Measurements from ENCODE around the gene KCNQ5. TPM values are rescaled to one million over a fixed set of nuclear protein-coding genes. Genes with fewer than 3 reads are reported as not detected.
"Not testable (repeated sequence)": the region's sequence is repeated elsewhere in the genome, so short reads cannot be mapped to it uniquely, and the experiment has no call there.

KCNQ5 gene
- 5.7 and 5.9 TPM in 2 replicates for polyA plus RNA-seq (2013)

- H3K27ac ChIP-seq (ENCODE audit: low read depth, low read length) = peak within 1 kb of the TSS; percentile 9
- peak within 1 kb of the TSS; percentile 70 for H3K4ac ChIP-seq (ENCODE audit: low read depth, low read length)
- no CpG with 5 or more reads among the region's 58 CpGs for WGBS (ENCODE audit: extremely low coverage, insufficient coverage, insufficient read length)
- H3K79me2 ChIP-seq (ENCODE audit: control insufficient read depth, insufficient read depth, low read length, poor library complexity) = peaks cover 9% of the 10 kb centered on the region
- no peaks in the 10 kb centered on the region for H3K36me3 ChIP-seq (ENCODE audit: control insufficient read depth in 1 of 2, insufficient read depth in 2 of 2, low read length in 2 of 2)
- peak within 1 kb of the TSS; percentile 20 for H4K12ac ChIP-seq (ENCODE audit: low read depth, low read length)
- peak within 1 kb of the TSS; percentile 77 for H3K14ac ChIP-seq (ENCODE audit: low read length)
- peak within 1 kb of the TSS; percentile 74 for H3K4me3 ChIP-seq (ENCODE audit: low read depth, low read length)
- H3K9me3 ChIP-seq (ENCODE audit: insufficient read depth, low read depth, low read length) = no peaks in the 10 kb centered on the region
- H3K27me3 ChIP-seq (ENCODE audit: insufficient read depth, low read length) = peaks cover 2% of the 10 kb centered on the region
- H3K18ac ChIP-seq (ENCODE audit: low read length) = peak within 1 kb of the TSS; percentile 81
- peak within 1 kb of the TSS; percentile 24 for H3K9ac ChIP-seq (ENCODE audit: low read length)
- peaks cover 14 to 15% of the 10 kb centered on the region in 2 experiments for H3K4me1 ChIP-seq (ENCODE audit: control insufficient read depth in 1 of 2, insufficient read depth in 2 of 2, low read length in 2 of 2)
- peaks cover 21% of the 10 kb centered on the region for H3K79me1 ChIP-seq (ENCODE audit: low read length)
- peak in 1 of 2 donors; percentile 14 for DNase-seq
- no peak within 1 kb of the TSS for H3K23ac ChIP-seq (ENCODE audit: low read length)
- peak within 1 kb of the TSS; percentile 62 for H4K8ac ChIP-seq (ENCODE audit: low read depth, low read length)
- H3K4me2 ChIP-seq (ENCODE audit: low read length) = peak within 1 kb of the TSS; percentile 95
- peak within 1 kb of the TSS; percentile 89 for H2BK12ac ChIP-seq (ENCODE audit: low read length)
- peak within 1 kb of the TSS; percentile 42 for H2BK5ac ChIP-seq (ENCODE audit: low read depth, low read length, poor library complexity)
- H2AFZ ChIP-seq (ENCODE audit: insufficient read depth, low read length, poor library complexity) = peak within 1 kb of the TSS; percentile 74
- H2BK120ac ChIP-seq (ENCODE audit: insufficient read depth, low read length, poor library complexity) = peak within 1 kb of the TSS; percentile 67
- H4K91ac ChIP-seq (ENCODE audit: low read depth, low read length) = peak within 1 kb of the TSS; percentile 84
- peak within 1 kb of the TSS; percentile 51 for H2AK5ac ChIP-seq (ENCODE audit: low read length)
These were observed at the start of gene KCNQ5 for GRCh38 chr6:72621291-72622093. Gene KCNQ5, plus strand, starts transcription at chr6:72622064.

GRCh38 chr6:72579865-72580264 is 42.0 kb upstream of the KCNQ5 start:
- Histone ChIP-seq H3K27ac (ENCODE audit: low read depth, low read length) (no peak overlapping the region), H3K79me2 (ENCODE audit: control insufficient read depth, insufficient read depth, low read length, poor library complexity) (no peaks in the 10 kb centered on the region)

GRCh38 chr6:72580281-72580940 is 41.5 kb upstream of the KCNQ5 start:
- H3K9me3 ChIP-seq (ENCODE audit: insufficient read depth, low read depth, low read length) = no peaks in the 10 kb centered on the region
- no peak overlapping the region for H4K12ac ChIP-seq (ENCODE audit: low read depth, low read length)
- no peak overlapping the region for H3K4me2 ChIP-seq (ENCODE audit: low read length)
- no peak overlapping the region for H4K8ac ChIP-seq (ENCODE audit: low read depth, low read length)
- H2BK12ac ChIP-seq (ENCODE audit: low read length) = no peak overlapping the region
- H2BK120ac ChIP-seq (ENCODE audit: insufficient read depth, low read length, poor library complexity) = no peak overlapping the region
- H3K9ac ChIP-seq (ENCODE audit: low read length) = no peak overlapping the region
- no CpG with 5 or more reads among the region's 6 CpGs for WGBS (ENCODE audit: extremely low coverage, insufficient coverage, insufficient read length)
- H3K18ac ChIP-seq (ENCODE audit: low read length) = no peak overlapping the region
- no peak overlapping the region for H2AFZ ChIP-seq (ENCODE audit: insufficient read depth, low read length, poor library complexity)
- DNase-seq = peak; percentile 72 to 87
- no peak overlapping the region for H3K14ac ChIP-seq (ENCODE audit: low read length)
- H3K36me3 ChIP-seq (ENCODE audit: control insufficient read depth in 1 of 2, insufficient read depth in 2 of 2, low read length in 2 of 2) = no peaks in the 10 kb centered on the region
- H3K4me1 ChIP-seq (ENCODE audit: control insufficient read depth in 1 of 2, insufficient read depth in 2 of 2, low read length in 2 of 2) = no peaks in the 10 kb centered on the region
- no peaks in the 10 kb centered on the region for H3K79me2 ChIP-seq (ENCODE audit: control insufficient read depth, insufficient read depth, low read length, poor library complexity)
- H2AK5ac ChIP-seq (ENCODE audit: low read length) = no peak overlapping the region
- no peak overlapping the region for H3K4ac ChIP-seq (ENCODE audit: low read depth, low read length)
- no peaks in the 10 kb centered on the region for H3K79me1 ChIP-seq (ENCODE audit: low read length)
- no peaks in the 10 kb centered on the region for H3K27me3 ChIP-seq (ENCODE audit: insufficient read depth, low read length)
- H3K23ac ChIP-seq (ENCODE audit: low read length) = no peak overlapping the region
- H2BK5ac ChIP-seq (ENCODE audit: low read depth, low read length, poor library complexity) = no peak overlapping the region
- H4K91ac ChIP-seq (ENCODE audit: low read depth, low read length) = no peak overlapping the region
- no peak overlapping the region for H3K4me3 ChIP-seq (ENCODE audit: low read depth, low read length)
- H3K27ac ChIP-seq (ENCODE audit: low read depth, low read length) = no peak overlapping the region

More at GRCh38 chr6:72579865-72580264, 42.0 kb upstream of the KCNQ5 start:
- no peak overlapping the region for H3K23ac ChIP-seq (ENCODE audit: low read length)
- no peaks in the 10 kb centered on the region for H3K27me3 ChIP-seq (ENCODE audit: insufficient read depth, low read length)
- no peak overlapping the region for H3K9ac ChIP-seq (ENCODE audit: low read length)
- no peaks in the 10 kb centered on the region for H3K9me3 ChIP-seq (ENCODE audit: insufficient read depth, low read depth, low read length)
- DNase-seq = peak in 1 of 2 donors; percentile 54
- no peak overlapping the region for H2AK5ac ChIP-seq (ENCODE audit: low read length)
- H4K12ac ChIP-seq (ENCODE audit: low read depth, low read length) = no peak overlapping the region
- H3K4me2 ChIP-seq (ENCODE audit: low read length) = no peak overlapping the region
- H3K4me3 ChIP-seq (ENCODE audit: low read depth, low read length) = no peak overlapping the region
- no peak overlapping the region for H3K14ac ChIP-seq (ENCODE audit: low read length)
- no peak overlapping the region for H4K91ac ChIP-seq (ENCODE audit: low read depth, low read length)
- WGBS (ENCODE audit: extremely low coverage, insufficient coverage, insufficient read length) = no CpG with 5 or more reads among the region's 2 CpGs
- H3K4me1 ChIP-seq (ENCODE audit: control insufficient read depth in 1 of 2, insufficient read depth in 2 of 2, low read length in 2 of 2) = no peaks in the 10 kb centered on the region
- no peak overlapping the region for H2BK120ac ChIP-seq (ENCODE audit: insufficient read depth, low read length, poor library complexity)
- no peak overlapping the region for H2AFZ ChIP-seq (ENCODE audit: insufficient read depth, low read length, poor library complexity)
- H3K79me1 ChIP-seq (ENCODE audit: low read length) = no peaks in the 10 kb centered on the region
- no peak overlapping the region for H4K8ac ChIP-seq (ENCODE audit: low read depth, low read length)
- no peak overlapping the region for H3K4ac ChIP-seq (ENCODE audit: low read depth, low read length)
- no peaks in the 10 kb centered on the region for H3K36me3 ChIP-seq (ENCODE audit: control insufficient read depth in 1 of 2, insufficient read depth in 2 of 2, low read length in 2 of 2)
- H3K18ac ChIP-seq (ENCODE audit: low read length) = no peak overlapping the region
- no peak overlapping the region for H2BK5ac ChIP-seq (ENCODE audit: low read depth, low read length, poor library complexity)
- no peak overlapping the region for H2BK12ac ChIP-seq (ENCODE audit: low read length)

GRCh38 chr6:72580950-72581349 is 40.9 kb upstream of the KCNQ5 start:
- not testable (repeated sequence) for H3K4ac ChIP-seq (ENCODE audit: low read depth, low read length); H3K27me3 ChIP-seq (ENCODE audit: insufficient read depth, low read length); H3K79me1 ChIP-seq (ENCODE audit: low read length); H2AK5ac ChIP-seq (ENCODE audit: low read length); H2AFZ ChIP-seq (ENCODE audit: insufficient read depth, low read length, poor library complexity); H2BK5ac ChIP-seq (ENCODE audit: low read depth, low read length, poor library complexity); H4K91ac ChIP-seq (ENCODE audit: low read depth, low read length); H3K36me3 ChIP-seq (ENCODE audit: control insufficient read depth in 1 of 2, insufficient read depth in 2 of 2, low read length in 2 of 2); H4K8ac ChIP-seq (ENCODE audit: low read depth, low read length); H3K14ac ChIP-seq (ENCODE audit: low read length); H3K79me2 ChIP-seq (ENCODE audit: control insufficient read depth, insufficient read depth, low read length, poor library complexity); H3K23ac ChIP-seq (ENCODE audit: low read length); H3K9me3 ChIP-seq (ENCODE audit: insufficient read depth, low read depth, low read length); H3K4me1 ChIP-seq (ENCODE audit: control insufficient read depth in 1 of 2, insufficient read depth in 2 of 2, low read length in 2 of 2); H2BK120ac ChIP-seq (ENCODE audit: insufficient read depth, low read length, poor library complexity); H3K4me2 ChIP-seq (ENCODE audit: low read length); H3K4me3 ChIP-seq (ENCODE audit: low read depth, low read length); H3K27ac ChIP-seq (ENCODE audit: low read depth, low read length); H3K18ac ChIP-seq (ENCODE audit: low read length); H3K9ac ChIP-seq (ENCODE audit: low read length); H2BK12ac ChIP-seq (ENCODE audit: low read length); H4K12ac ChIP-seq (ENCODE audit: low read depth, low read length); DNase-seq
- no CpG with 5 or more reads among the region's 2 CpGs for WGBS (ENCODE audit: extremely low coverage, insufficient coverage, insufficient read length)
